ENCODE measurements around the gene OR56A1.

The OR56A1 gene

GRCh38 chr11:5986885-5987284, 43.7 kb downstream of the OR56A1 start, which contains the start of gene OR52L1:
OR52L1 (minus strand) TSS chr11:5986985; CDS start chr11:5986930, 55 bp downstream.
- no peak for DNase-seq

GRCh38 chr11:5983443-5983842, 47.1 kb downstream of the OR56A1 start:
- DNase-seq: no peak

GRCh38 chr11:5973530-5973929, 57.0 kb downstream of the OR56A1 start:
- no peak for DNase-seq
